ENCODE measurements around the gene LIMK2.

LIMK2 gene

DNA sequence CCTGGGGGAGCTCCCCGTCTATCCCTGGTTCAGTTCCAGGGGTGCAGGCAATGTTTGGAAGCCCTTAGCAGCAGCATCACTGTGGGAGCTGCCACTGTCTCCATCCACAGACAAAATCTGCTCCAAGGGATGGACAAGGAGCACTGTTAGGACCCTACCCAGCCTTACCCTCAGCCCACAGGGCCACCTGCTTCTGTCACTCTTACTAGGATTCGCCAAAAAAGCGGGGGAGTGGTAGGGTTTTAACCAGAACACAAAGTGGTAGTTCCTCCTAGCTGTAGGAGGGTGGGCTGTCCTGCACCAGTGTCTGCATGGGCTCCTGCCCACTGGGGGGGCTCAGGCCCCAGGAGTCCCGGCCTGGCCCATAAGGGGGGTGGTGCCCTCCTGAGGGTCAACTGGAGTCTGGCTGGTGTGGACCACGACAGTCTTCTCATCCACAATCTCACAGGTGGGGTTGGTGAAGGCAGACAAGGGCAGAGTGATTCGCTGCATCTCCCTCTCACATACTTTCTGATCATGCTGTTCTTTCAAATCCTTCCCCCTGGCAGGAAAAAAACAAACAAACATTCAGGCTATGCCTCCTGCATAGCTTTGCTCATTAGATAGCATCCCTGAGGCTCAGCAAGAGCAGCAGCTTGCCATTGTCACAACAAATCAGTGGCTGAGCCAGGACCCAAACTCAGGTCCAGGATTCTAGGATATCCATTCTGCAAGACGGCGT, 70.8 kb downstream of the LIMK2 start:
- Histone ChIP-seq H3K36me3 (replicated peaks; ENCODE audit: insufficient read depth, low read length) (no peaks in the 10 kb centered on the region), H3K4me2 (ENCODE audit: low read depth, low read length) (no peak overlapping the region), H3F3A (ENCODE audit: insufficient read depth, low read length) (peaks cover 16% of the 10 kb centered on the region), H3K9me2 (replicated peaks; ENCODE audit: insufficient read depth, low read length) (no peaks in the 10 kb centered on the region), H3K4me1 (ENCODE audit: low read length) (peaks cover 28% of the 10 kb centered on the region), H3K9me3 (replicated peaks; ENCODE audit: insufficient read depth, low read length) (no peaks in the 10 kb centered on the region), H3K27ac (ENCODE audit: low read length) (no peak overlapping the region), H4K20me1 (ENCODE audit: insufficient read depth, low read length) (no peaks in the 10 kb centered on the region), H3K9ac (ENCODE audit: low read length) (no peak overlapping the region), H3K79me2 (ENCODE audit: low read length) (0 out of 2 replicates have a peak, but pooled peaks cover 4% of the 10 kb centered on the region), H2AFZ (ENCODE audit: low read length) (no peak overlapping the region), H3K27me3 (replicated peaks; ENCODE audit: insufficient read depth, low read length) (no peaks in the 10 kb centered on the region), H3K4me3 (ENCODE audit: low read length) (no peak overlapping the region)
- no peak for TF ChIP-seq EZH2phosphoT487 (IDR thresholded peaks at IDR 0.05; ENCODE audit: low read length)
- TF ChIP-seq, protein P1, sequence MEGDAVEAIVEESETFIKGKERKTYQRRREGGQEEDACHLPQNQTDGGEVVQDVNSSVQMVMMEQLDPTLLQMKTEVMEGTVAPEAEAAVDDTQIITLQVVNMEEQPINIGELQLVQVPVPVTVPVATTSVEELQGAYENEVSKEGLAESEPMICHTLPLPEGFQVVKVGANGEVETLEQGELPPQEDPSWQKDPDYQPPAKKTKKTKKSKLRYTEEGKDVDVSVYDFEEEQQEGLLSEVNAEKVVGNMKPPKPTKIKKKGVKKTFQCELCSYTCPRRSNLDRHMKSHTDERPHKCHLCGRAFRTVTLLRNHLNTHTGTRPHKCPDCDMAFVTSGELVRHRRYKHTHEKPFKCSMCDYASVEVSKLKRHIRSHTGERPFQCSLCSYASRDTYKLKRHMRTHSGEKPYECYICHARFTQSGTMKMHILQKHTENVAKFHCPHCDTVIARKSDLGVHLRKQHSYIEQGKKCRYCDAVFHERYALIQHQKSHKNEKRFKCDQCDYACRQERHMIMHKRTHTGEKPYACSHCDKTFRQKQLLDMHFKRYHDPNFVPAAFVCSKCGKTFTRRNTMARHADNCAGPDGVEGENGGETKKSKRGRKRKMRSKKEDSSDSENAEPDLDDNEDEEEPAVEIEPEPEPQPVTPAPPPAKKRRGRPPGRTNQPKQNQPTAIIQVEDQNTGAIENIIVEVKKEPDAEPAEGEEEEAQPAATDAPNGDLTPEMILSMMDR (IDR thresholded peaks at IDR 0.05; ENCODE audit: low read length), result no peak
- TF ChIP-seq EZH2 (optimal IDR thresholded peaks at IDR 0.05; ENCODE audit: low read depth, low read length), result no peak
- DNase-seq, result no peak

DNA sequence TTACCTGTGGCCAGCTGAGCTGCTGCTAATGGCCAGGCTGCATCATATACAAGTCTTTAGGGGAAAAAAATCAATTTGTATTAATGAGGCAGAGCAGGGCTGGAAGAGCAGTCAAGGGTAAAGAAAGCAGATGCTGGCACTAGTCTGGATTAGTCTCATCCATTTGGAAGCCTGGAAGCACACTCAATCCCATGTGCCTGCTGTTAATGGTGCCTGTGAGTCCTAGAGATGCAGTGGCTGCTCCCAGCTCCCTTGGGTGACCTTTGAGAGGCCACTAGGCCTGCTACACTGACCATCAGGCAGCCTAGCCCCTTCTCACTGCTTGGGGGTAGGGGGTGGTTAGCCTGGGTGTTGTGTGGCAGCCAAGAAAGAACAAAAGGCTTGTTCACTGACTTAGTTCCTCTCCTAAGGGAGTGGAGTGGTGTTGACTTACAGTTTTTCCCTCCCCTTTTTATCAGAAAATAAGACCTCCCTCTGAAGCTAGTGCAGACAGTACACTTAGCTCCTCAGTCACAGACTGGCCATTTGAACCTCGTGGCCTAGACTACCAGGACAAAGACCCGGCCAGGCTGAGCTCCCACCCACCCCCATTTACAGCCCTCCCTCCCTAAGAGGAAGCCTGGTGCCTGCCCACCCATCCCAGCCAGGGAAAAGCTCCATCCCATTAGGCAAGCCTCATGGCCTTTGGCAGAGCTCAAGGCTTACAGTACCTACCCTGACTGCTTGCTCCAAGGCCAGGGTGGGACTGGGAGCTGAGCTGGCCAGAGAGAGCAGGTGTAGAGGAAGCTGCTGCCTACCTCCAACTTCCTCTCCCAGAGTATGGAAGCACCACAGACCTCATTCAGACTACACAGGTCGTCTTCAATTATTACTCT, 72.4 kb downstream of the LIMK2 start:
- Histone ChIP-seq H3F3A (ENCODE audit: insufficient read depth, low read length) (peaks cover 26% of the 10 kb centered on the region), H3K4me3 (ENCODE audit: low read length) (no peak overlapping the region), H3K27ac (ENCODE audit: low read length) (no peak overlapping the region), H3K36me3 (replicated peaks; ENCODE audit: insufficient read depth, low read length) (no peaks in the 10 kb centered on the region), H3K9me3 (replicated peaks; ENCODE audit: insufficient read depth, low read length) (no peaks in the 10 kb centered on the region), H3K4me1 (ENCODE audit: low read length) (peaks cover 41% of the 10 kb centered on the region), H3K79me2 (ENCODE audit: low read length) (peaks cover 10% of the 10 kb centered on the region), H2AFZ (ENCODE audit: low read length) (no peak overlapping the region), H4K20me1 (ENCODE audit: insufficient read depth, low read length) (no peaks in the 10 kb centered on the region), H3K9me2 (replicated peaks; ENCODE audit: insufficient read depth, low read length) (no peaks in the 10 kb centered on the region), H3K4me2 (ENCODE audit: low read depth, low read length) (no peak overlapping the region), H3K27me3 (replicated peaks; ENCODE audit: insufficient read depth, low read length) (no peaks in the 10 kb centered on the region), H3K9ac (ENCODE audit: low read length) (no peak overlapping the region)
- TF ChIP-seq EZH2 (optimal IDR thresholded peaks at IDR 0.05; ENCODE audit: low read depth, low read length), result no peak
- no peak for TF ChIP-seq EZH2phosphoT487 (IDR thresholded peaks at IDR 0.05; ENCODE audit: low read length)
- TF ChIP-seq, protein P1 (IDR thresholded peaks at IDR 0.05; ENCODE audit: low read length), result no peak
- DNase-seq, result no peak

DNA sequence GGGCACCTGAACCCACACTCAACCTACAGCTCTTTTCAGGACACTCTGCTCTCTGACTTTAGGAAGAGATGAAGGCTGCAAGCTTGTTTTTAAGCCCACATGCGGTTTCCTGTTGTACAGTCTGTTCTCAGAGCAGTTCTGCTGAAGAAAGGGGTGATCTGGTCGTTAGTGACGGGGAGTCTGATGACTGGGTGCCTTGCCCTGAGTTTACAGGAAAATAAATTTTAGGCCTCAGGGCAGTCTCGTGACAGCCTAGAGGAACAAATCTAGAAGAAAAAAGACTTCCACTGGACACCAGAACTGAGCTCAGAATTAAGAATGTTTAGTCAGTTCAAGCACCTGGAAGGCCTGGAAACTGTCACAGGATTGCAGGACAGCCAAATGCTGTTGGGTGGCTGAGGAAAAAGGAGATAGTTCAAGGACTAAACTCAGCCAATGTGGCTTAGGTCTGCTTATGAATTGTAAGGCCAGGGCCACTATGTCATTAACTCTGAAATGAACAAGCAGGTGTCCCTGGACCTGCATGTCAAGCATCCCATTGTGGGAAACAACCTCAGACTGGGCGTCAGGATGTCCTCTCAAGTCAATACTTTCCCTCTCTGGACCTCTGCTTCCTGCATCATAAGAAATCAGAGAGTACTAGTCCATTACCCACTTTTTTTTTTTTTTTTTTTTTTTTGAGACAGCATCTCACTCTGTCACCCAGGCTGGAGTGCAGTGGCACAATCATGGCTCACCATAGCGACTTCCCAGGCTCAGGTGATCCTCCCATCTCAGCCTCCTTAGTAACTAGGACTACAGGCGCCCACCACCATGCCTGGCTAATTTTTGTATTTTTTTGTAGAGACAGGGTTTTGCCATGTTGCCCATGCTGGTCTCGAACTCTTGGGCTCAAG, 74.5 kb downstream of the LIMK2 start:
- peaks cover 21% of the 10 kb centered on the region for H3K79me2 ChIP-seq (ENCODE audit: low read length)
- peak; percentile 71 for DNase-seq
- H3K27ac ChIP-seq (ENCODE audit: low read length), result peak overlapping the region; percentile 80
- peaks cover 40% of the 10 kb centered on the region for H3F3A ChIP-seq (ENCODE audit: insufficient read depth, low read length)
- H3K4me2 ChIP-seq (ENCODE audit: low read depth, low read length), result peak overlapping the region; percentile 10
- no peaks in the 10 kb centered on the region for H4K20me1 ChIP-seq (ENCODE audit: insufficient read depth, low read length)
- H3K27me3 ChIP-seq (replicated peaks; ENCODE audit: insufficient read depth, low read length), result no peaks in the 10 kb centered on the region
- no peak overlapping the region for H2AFZ ChIP-seq (ENCODE audit: low read length)
- peak overlapping the region; percentile 30; the same call in 1 of the 2 replicates for H3K9ac ChIP-seq (ENCODE audit: low read length)
- H3K9me3 ChIP-seq (replicated peaks; ENCODE audit: insufficient read depth, low read length), result no peaks in the 10 kb centered on the region
- TF ChIP-seq EZH2 (optimal IDR thresholded peaks at IDR 0.05; ENCODE audit: low read depth, low read length) (no peak), EZH2phosphoT487 (IDR thresholded peaks at IDR 0.05; ENCODE audit: low read length) (no peak)
- TF ChIP-seq, protein P1 (IDR thresholded peaks at IDR 0.05; ENCODE audit: low read length), result no peak
- no peaks in the 10 kb centered on the region for H3K9me2 ChIP-seq (replicated peaks; ENCODE audit: insufficient read depth, low read length)
- no peak overlapping the region for H3K4me3 ChIP-seq (ENCODE audit: low read length)
- H3K4me1 ChIP-seq (ENCODE audit: low read length), result peaks cover 45% of the 10 kb centered on the region
- H3K36me3 ChIP-seq (replicated peaks; ENCODE audit: insufficient read depth, low read length), result no peaks in the 10 kb centered on the region
